Measurements from ENCODE around the gene POLR3E. TPM values are rescaled to one million over a fixed set of nuclear protein-coding genes. Genes with fewer than 3 reads are reported as not detected.

Gene POLR3E
- total RNA-seq, 1 experiment from 2014 or later, result 103 TPM

DNA sequence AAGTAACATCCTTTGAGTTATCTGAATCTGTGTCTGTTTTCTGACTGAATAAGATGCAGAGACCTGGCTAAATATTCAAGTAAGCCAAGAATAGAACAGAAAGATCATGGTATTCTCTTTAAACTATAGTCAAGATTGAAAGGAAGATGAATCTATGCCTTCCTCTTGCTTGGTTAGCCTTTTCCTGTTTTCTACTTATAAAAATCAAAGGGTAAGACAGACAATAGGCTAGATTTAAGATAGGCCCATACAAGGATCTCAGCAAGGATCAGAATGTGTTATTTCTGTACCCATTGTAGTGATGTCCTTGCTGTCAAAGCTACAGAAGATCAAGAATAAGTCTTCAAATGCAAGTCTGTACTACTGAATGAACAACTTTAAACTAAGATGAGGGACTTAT is 84.2 kb downstream of the POLR3E start:
- Mint-ChIP-seq H3K9me3 (no peaks in the 10 kb centered on the region), H3K4me1 (peaks cover 0 to 3% of the 10 kb centered on the region in 2 experiments; a peak in 1 of 4 replicates), H3K27me3 (ENCODE audit: low read depth) (peaks cover 3% of the 10 kb centered on the region; the same call in 1 of the 2 replicates), H3K36me3 (ENCODE audit: insufficient read depth in 1 of 3, low read depth in 3 of 3) (no peaks in the 10 kb centered on the region), H3K4me3 (no peak overlapping the region), H3K27ac (no peak overlapping the region)
- Histone ChIP-seq H3K4me1 (ENCODE audit: insufficient read depth, low read length) (no peaks in the 10 kb centered on the region), H3K79me2 (ENCODE audit: insufficient read depth, low read length) (no peaks in the 10 kb centered on the region), H3K9ac (ENCODE audit: extremely low read depth, insufficient read length, low read length) (no peak overlapping the region), H4K5ac (ENCODE audit: insufficient read length, low read depth, low read length) (no peak overlapping the region), H3K9me3 (ENCODE audit: control insufficient read depth, low read depth, low read length) (no peaks in the 10 kb centered on the region), H2BK120ac (ENCODE audit: low read depth, low read length, poor library complexity, severe bottlenecking) (no peak overlapping the region), H4K20me1 (ENCODE audit: control insufficient read depth, insufficient read depth, insufficient read length) (no peaks in the 10 kb centered on the region), H2BK20ac (ENCODE audit: low read depth, low read length, poor library complexity, severe bottlenecking) (no peak overlapping the region), H3K27me3 (ENCODE audit: insufficient read depth, low read length) (no peaks in the 10 kb centered on the region), H3K56ac (ENCODE audit: insufficient read length, low read depth, low read length) (no peak overlapping the region), H2BK12ac (ENCODE audit: insufficient read length, low read depth, low read length) (no peak overlapping the region), H3K27ac (ENCODE audit: insufficient read length, low read depth, low read length) (no peak overlapping the region), H4K91ac (ENCODE audit: insufficient read length, low read depth, low read length) (no peak overlapping the region), H2BK15ac (ENCODE audit: low read depth, low read length) (no peak overlapping the region), H3K4me2 (ENCODE audit: insufficient read depth, insufficient read length, low read length) (no peak overlapping the region), H3K14ac (ENCODE audit: insufficient read depth, low read length) (no peak overlapping the region), H3K23me2 (ENCODE audit: insufficient read length, low read depth, low read length, poor library complexity, severe bottlenecking) (no peaks in the 10 kb centered on the region), H3T11ph (ENCODE audit: low read length) (no peak overlapping the region), H2AFZ (ENCODE audit: low read length) (no peak overlapping the region), H3K23ac (ENCODE audit: insufficient read length, low read depth, low read length) (no peak overlapping the region), H4K8ac (replicated peaks; ENCODE audit: insufficient read length, low read depth, low read length) (no peak overlapping the region), H2AK5ac (ENCODE audit: insufficient read length, low read length) (no peak overlapping the region), H3K18ac (ENCODE audit: insufficient read length, low read depth, low read length) (no peak overlapping the region), H2BK5ac (ENCODE audit: insufficient read length, low read length) (no peak overlapping the region), H3K79me1 (ENCODE audit: insufficient read depth, low read depth, low read length, poor library complexity, severe bottlenecking) (no peaks in the 10 kb centered on the region), H3K4ac (ENCODE audit: low read depth, low read length) (no peak overlapping the region)
- DNase-seq, result no peak
- TF ChIP-seq, protein P1, sequence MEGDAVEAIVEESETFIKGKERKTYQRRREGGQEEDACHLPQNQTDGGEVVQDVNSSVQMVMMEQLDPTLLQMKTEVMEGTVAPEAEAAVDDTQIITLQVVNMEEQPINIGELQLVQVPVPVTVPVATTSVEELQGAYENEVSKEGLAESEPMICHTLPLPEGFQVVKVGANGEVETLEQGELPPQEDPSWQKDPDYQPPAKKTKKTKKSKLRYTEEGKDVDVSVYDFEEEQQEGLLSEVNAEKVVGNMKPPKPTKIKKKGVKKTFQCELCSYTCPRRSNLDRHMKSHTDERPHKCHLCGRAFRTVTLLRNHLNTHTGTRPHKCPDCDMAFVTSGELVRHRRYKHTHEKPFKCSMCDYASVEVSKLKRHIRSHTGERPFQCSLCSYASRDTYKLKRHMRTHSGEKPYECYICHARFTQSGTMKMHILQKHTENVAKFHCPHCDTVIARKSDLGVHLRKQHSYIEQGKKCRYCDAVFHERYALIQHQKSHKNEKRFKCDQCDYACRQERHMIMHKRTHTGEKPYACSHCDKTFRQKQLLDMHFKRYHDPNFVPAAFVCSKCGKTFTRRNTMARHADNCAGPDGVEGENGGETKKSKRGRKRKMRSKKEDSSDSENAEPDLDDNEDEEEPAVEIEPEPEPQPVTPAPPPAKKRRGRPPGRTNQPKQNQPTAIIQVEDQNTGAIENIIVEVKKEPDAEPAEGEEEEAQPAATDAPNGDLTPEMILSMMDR (conservative IDR thresholded peaks at IDR 0.05), result no peak
